ENCODE results near the gene SGSM1.

The SGSM1 gene

GRCh38 chr22:24976442-24977218 is 170.6 kb downstream of the SGSM1 start:
- no peak for DNase-seq
- Histone ChIP-seq H3K36me3 (no peaks in the 10 kb centered on the region), H3K9me3 (no peaks in the 10 kb centered on the region), H3K27me3 (no peaks in the 10 kb centered on the region), H3K4me1 (peaks cover 25% of the 10 kb centered on the region), H3K4me3 (ENCODE audit: low read depth, low read length) (no peak overlapping the region)
- no peak for TF ChIP-seq CTCF (IDR thresholded peaks at IDR 0.05; ENCODE audit: low read depth, low read length)
